ENCODE measurements around the gene SGTB. TPM values are rescaled to one million over a fixed set of nuclear protein-coding genes. Genes with fewer than 3 reads are reported as not detected.
"Not testable (repeated sequence)": the region's sequence is repeated elsewhere in the genome, so short reads cannot be mapped to it uniquely, and the experiment has no call there.

The SGTB gene
- total and polyA plus RNA-seq, 7 donors: 0.91 to 7.6 (median 3.8) TPM

DNA sequence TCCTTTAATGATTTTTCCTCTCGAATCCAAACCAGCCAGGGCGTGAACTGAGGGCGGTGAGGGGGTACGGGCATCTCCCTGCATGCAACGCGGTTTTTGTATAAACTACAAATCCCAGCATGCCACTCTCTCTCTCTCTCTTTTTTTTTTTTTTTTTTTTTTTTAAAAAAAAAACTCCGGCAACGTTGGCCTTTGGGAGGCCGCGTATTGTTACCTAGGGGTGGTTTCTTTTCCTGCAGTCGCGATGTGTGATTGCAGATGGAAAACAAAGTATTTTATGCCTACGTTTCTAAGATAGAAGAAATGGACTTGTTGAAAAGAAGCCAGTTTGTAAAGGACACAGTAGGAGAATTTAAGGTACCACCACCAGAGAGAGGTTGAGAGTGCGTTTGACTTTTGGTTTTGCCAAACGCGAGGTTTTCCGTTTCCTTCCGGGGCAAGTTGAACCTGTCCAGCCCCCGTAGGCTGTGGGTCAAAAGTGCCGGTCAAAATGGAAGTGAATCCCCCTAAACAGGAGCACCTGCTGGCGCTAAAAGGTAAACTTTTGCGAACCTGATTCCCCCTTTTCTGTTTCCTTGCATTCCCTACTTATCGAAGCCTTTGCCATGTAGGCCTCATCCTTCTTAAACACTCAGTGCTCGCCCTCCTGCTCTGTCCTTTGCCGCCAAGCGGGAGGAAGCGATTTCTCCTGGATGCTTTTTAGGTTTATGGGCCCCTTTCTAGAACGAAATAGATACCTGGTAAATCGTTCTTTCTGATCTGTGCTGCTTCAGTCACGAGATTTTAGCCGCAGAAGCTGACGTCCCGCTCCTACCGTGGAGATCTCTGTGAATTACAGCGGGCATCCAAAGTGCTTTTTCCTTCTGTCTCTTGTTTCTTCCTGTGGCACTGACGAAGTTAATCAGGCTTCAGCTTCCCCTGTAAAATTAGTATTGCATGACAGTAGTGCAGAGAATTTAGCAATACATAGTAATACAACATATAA is 97.0 kb downstream of the SGTB start, which contains the start of the genes SHLD3 and TRAPPC13:
TSS of gene SHLD3 (plus strand) at position 457 of the 985 bp plus-strand sequence. CDS start 4,561 bp downstream, outside the sequence.
TSS of gene TRAPPC13 (plus strand) at position 457 of the 985 bp plus-strand sequence. CDS start at position 491, 34 bp downstream.
- Histone ChIP-seq H3K9me3 (no peaks in the 10 kb centered on the region), H3K27me3 (ENCODE audit: insufficient read depth in 3 of 3, low read length in 2 of 3) (no peaks in the 10 kb centered on the region), H3K4me3 (peak within 1 kb of the TSS; percentile 86), H3K27ac (peak within 1 kb of the TSS; percentile 88), H3K4me1 (peaks cover 36% of the 10 kb centered on the region), H3K36me3 (ENCODE audit: insufficient read depth in 1 of 2, low read depth in 1 of 2) (peaks cover 0 to 14% of the 10 kb centered on the region in 2 donors)
- WGBS, 3 donors: 0 to 1% (median 0%) methylated on average over 36 of the region's 36 CpGs
- ATAC-seq (peak; percentile 91 to 93 (median 91)), DNase-seq (peak; percentile 79 to 86)
- intact Hi-C loops (cut with DNase I): loop anchor here in 1 of 2 donors (10.0 kb wide), 1 partner anchor 520 kb away; the partner anchor contains the start of gene SREK1
- TF ChIP-seq, protein P1, sequence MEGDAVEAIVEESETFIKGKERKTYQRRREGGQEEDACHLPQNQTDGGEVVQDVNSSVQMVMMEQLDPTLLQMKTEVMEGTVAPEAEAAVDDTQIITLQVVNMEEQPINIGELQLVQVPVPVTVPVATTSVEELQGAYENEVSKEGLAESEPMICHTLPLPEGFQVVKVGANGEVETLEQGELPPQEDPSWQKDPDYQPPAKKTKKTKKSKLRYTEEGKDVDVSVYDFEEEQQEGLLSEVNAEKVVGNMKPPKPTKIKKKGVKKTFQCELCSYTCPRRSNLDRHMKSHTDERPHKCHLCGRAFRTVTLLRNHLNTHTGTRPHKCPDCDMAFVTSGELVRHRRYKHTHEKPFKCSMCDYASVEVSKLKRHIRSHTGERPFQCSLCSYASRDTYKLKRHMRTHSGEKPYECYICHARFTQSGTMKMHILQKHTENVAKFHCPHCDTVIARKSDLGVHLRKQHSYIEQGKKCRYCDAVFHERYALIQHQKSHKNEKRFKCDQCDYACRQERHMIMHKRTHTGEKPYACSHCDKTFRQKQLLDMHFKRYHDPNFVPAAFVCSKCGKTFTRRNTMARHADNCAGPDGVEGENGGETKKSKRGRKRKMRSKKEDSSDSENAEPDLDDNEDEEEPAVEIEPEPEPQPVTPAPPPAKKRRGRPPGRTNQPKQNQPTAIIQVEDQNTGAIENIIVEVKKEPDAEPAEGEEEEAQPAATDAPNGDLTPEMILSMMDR (IDR thresholded peaks at IDR 0.05): peak; percentile 6

DNA sequence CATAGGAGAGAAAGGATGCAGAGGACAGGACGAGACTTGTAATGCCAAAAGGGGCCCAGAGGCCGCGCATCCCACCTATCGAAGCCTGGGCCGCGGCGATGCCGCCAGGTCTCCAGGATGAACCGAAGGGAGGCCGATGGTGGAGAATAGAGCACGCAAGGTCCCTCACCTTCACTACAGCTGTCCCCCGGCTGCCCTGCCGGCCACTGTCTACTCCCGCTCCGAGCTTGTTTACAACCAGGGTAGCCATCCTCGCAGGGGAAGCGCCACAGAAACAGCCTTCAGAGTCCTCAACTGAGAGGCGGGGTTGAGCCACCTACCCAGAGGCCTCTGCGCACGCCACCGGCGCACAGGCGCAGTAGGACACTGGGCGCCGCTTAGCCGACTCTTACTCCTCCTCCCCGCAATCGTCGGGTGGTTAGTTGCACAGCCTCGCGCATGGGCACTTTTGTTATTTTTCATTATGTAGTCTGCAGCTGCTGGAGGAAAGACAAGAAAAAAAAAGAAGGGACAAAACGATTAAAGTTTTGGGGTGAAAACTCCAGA is 97.8 kb downstream of the SGTB start, which contains the start of gene TRIM23:
TSS of gene TRIM23 (minus strand) at position 309 of the 546 bp plus-strand sequence. CDS start at position 250, 59 bp downstream.
- H3K9me3 ChIP-seq: no peaks in the 10 kb centered on the region
- ATAC-seq (peak; percentile 98 to 99 (median 98)), DNase-seq (peak; percentile 92 to 95)
- H3K27me3 ChIP-seq (ENCODE audit: insufficient read depth in 3 of 3, low read length in 2 of 3): no peaks in the 10 kb centered on the region
- WGBS, 3 donors: 0% methylated on average over 32 of the region's 32 CpGs
- peak within 1 kb of the TSS; percentile 86 for H3K4me3 ChIP-seq
- intact Hi-C loops (cut with DNase I): loop anchor here in 1 of 2 donors (10.0 kb wide), 1 partner anchor 521 kb away; the partner anchor contains the start of gene SREK1
- H3K36me3 ChIP-seq (ENCODE audit: insufficient read depth in 1 of 2, low read depth in 1 of 2): peaks cover 0 to 6% of the 10 kb centered on the region in 2 donors
- H3K4me1 ChIP-seq: peaks cover 40% of the 10 kb centered on the region
- peak within 1 kb of the TSS; percentile 88 for H3K27ac ChIP-seq
- TF ChIP-seq, protein P1 (IDR thresholded peaks at IDR 0.05): no peak

DNA sequence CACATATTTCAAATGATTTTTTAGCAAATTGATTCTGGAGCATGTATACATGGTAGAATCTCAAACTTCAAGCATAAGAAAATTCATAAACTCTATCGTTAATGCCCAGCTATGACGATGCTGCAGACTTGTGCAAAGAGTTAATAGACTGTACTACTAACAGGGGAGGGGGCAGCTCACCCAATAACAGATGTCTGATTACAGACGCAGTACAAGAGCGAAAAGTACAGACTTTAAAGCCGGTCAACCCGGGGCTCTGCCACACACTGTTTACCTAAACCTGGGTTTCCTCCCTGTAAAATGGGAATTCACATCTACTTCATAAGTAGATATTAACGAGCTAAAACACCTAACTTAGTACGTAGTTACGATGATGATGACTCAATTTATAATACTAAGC is 98.4 kb downstream of the SGTB start:
- Histone ChIP-seq H3K36me3 (ENCODE audit: insufficient read depth in 1 of 2, low read depth in 1 of 2) (no peaks in the 10 kb centered on the region), H3K4me3 (peak overlapping the region; percentile 86), H3K4me1 (peaks cover 46% of the 10 kb centered on the region), H3K27me3 (ENCODE audit: insufficient read depth in 3 of 3, low read length in 2 of 3) (no peaks in the 10 kb centered on the region), H3K9me3 (no peaks in the 10 kb centered on the region), H3K27ac (peak overlapping the region; percentile 88)
- no peak for DNase-seq
- WGBS, 3 donors: 3 to 7% (median 4%) methylated on average over 9 of the region's 9 CpGs
- intact Hi-C loops (cut with DNase I): loop anchor here in 1 of 2 donors (10.0 kb wide), 1 partner anchor 521 kb away; the partner anchor contains the start of gene SREK1
- TF ChIP-seq, protein P1 (IDR thresholded peaks at IDR 0.05): no peak
- no peak for ATAC-seq

- H3K27ac ChIP-seq; DNase-seq; H3K27me3 ChIP-seq (ENCODE audit: insufficient read depth in 3 of 3, low read length in 2 of 3); H3K36me3 ChIP-seq (ENCODE audit: insufficient read depth in 1 of 2, low read depth in 1 of 2); ATAC-seq; H3K9me3 ChIP-seq: not testable (repeated sequence)
- peak overlapping the region; percentile 11 for H3K4me3 ChIP-seq
- 71 to 77% (median 76%) methylated on average over 4 of the region's 4 CpGs for WGBS, 3 donors
- intact Hi-C loops (cut with DNase I): loop anchor here in 1 of 2 donors (10.0 kb wide), 1 partner anchor 523 kb away; the partner anchor contains the start of gene SREK1
- H3K4me1 ChIP-seq: peaks cover 49% of the 10 kb centered on the region
These were observed 99.9 kb downstream of the SGTB start for GRCh38 chr5:65621961-65622360.
